Germinal center (tissue), 1 donor: ENCODE data around the gene DTD1.

Experiments used
- DNase-seq: peaks from one replicate; pipeline ENCODE4 v3.0.0; 2012; ENCODE audit warnings: mixed read lengths, low spot score

Gene DTD1

DNA sequence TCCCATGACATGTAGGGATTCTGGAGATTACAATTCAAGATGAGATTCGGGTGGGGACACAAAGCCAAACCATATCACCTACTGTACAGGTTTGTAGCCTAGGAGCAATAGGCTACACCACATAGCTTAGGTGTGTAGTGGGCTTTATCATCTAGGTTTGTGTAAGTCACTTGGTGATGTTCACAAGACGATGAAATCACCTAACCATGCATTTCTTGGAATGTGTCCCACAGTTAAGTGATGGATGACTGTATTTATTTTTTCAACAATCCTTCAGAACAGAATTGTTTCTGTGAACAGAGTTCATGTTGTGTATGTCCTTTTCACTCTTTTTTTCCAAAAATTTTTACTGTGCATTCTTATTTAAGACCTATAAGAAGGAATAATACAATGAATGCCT lies 76.1 kb downstream of the DTD1 start:
- no peak for DNase-seq

DNA sequence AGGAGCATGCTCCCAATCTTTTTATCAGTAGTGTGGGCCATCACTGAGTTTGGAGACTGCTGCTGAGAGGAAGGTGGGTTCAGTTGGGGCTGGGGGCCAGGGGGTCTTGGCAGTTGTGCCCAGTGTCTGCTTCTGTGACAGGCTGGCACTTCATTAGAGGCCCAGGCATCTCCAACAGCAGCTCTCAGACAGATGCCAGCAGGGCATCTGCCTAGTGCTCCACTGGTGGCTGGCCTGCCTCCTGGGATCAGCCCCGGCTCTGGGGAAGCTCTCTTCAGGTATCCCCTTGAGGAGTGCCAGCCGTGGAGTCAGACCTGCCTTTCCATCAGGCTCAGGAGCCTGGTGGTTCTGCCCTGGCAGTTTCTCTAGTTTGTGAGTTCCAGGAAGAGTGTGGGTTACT lies 77.3 kb downstream of the DTD1 start:
- no peak for DNase-seq

DNA sequence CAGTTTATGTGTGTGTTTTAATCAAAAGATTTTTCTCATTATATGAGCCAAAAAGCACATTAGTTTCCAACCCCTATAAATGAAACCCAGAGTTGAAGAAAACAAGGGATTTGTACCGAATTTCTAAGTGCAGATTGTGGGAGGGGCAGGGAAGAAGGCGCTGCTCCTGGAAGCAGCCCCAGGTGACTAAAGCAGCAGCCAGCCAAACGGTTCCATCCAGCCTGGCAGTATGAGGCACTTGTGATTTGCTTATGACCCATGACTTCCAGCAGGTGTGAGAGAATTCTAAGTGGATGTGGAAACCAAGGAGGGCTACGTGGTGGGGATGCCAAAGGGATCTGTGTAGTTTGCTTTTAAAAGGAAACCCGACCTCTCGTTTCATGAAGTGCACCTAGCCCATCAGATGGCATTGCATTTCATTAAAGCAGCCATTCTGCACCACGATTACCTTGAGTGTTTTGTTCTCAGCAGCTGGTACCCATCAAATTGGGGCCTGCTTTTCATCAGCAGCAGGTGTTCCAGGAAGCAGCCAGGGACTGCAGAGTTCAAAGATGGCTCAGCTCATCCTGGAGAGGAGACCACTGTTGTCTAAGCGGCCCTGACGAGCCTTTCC lies 79.1 kb downstream of the DTD1 start:
- DNase-seq = no peak

GRCh38 chr20:18669241-18670019 lies 81.6 kb downstream of the DTD1 start:
- no peak for DNase-seq

DNA sequence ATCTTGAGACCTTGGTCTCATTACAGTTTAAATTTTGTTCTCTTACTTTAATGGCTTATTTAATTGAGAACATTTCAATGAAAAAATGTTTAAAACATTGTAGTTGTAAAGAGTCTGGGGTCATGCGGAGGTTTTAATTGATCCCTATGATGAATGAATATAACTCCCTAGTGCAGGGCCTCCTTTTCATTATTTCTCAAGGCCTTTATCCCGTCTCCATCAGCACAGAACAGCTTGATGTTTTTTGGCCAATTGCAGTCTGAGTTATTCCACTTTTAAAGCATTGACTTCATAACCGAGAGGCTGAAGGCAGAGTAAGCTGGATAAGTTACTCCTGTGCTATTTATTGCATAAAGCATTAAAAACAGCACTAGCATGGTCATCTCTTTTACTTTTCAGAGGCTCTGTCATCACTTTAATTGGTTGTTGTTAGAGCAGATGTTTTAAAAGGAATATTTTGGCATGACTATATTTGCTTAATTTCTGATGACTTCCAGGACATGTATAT lies 83.4 kb downstream of the DTD1 start:
- DNase-seq = no peak

GRCh38 chr20:18672834-18673233 lies 85.0 kb downstream of the DTD1 start:
- no peak for DNase-seq

DNA sequence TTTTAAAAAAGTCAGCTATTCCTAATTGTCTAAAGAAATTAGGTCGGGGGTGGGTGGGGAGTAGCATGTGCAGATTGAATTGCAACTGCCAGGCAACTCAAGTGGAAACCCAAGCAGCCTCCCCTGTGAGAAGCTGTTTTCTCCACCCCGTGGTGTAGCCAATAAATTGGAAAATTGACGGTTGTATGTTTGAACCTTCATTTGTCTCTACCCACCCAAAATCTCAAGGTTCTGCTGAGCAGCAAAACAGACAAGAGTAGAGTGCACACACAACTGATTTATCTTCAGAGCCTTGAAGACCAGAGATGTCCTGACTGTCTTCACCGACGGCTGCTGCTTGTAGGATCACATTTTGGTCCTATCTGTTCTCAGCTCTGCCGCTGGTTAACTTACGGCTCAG lies 88.5 kb downstream of the DTD1 start:
- DNase-seq = no peak

GRCh38 chr20:18677126-18677525 lies 89.3 kb downstream of the DTD1 start:
- no peak for DNase-seq

DNA sequence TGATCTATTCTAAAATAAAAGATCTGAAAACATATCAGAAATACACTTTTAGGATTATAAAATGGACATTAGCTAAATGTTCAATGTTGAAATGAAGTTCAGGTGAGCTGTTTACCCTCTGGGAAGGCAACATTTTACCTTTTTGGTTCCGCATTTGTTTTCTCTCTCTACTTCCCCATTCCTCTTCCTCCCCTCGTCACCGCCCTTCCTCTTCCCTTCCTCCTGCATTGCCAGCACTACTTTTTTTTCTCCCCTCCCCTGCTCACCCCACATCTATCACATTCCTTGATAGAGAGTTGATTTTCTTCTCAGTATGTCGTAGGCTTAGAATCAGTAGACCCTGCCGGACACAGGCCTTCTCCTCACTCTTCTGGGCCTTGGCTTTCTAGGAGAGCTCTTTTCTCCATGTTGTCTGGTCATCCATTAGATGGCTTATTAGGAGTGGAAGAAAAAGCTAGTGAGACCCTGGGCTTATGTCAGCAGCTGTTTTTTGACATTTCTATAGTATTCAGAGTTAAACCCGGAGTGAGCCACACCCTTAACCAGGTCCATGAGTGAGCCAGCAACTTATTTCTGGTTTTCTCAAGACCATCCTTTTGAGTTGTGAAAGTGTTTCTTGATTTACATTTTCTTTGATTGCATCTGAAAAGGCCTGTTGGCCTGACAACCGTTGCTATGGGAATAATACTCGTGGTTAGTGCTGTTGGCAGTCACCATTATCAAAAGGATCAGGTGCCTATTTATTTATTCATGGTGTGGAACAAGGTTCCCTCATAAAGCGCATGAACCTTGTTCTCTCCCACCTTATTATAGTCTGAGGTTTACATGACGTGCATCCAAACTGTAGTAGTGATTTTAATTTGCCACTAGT lies 90.9 kb downstream of the DTD1 start:
- peak; percentile 19 for DNase-seq

DNA sequence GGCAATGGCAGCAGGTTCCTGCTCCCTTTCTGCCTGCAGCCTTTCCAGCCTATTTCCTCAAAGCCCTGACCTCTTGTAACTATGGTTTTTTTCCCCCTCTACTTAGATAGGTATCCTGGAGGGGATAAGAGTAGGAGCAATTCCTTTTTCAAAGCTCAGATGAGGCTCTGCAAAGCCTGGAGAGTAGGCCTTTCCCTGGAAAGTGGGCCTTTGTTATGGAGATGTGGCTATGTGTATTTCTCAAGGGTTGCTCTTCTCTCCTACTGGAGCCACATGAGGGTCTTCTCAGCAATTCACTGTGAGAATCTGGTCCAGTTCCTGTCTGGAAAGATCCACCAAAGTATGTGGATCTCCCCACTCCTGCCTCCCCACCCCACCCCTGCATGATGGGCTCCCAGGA lies 96.0 kb downstream of the DTD1 start:
- DNase-seq = no peak

DNA sequence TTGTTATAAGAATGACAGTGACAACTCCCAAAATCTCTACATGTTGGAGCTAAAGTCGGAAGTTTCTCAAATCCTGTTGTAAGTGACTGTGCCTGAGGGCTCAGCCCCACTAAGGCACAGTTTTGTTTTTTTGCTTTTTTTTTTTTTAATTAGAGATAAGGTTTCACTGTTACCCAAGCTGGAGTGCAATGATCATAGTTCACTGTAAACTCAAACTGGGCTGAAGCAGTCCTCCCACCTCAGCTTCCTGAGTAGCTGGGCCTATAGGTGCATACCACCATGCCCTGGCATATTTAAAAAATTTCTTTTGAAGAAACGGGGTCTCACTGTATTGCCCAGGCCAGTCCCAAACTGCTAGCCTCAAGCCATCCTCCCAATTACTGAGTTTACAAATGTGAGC lies 96.9 kb downstream of the DTD1 start:
- DNase-seq = no peak

- DNase-seq = no peak
Measured at GRCh38 chr20:18685406-18685805, 97.6 kb downstream of the DTD1 start.

DNA sequence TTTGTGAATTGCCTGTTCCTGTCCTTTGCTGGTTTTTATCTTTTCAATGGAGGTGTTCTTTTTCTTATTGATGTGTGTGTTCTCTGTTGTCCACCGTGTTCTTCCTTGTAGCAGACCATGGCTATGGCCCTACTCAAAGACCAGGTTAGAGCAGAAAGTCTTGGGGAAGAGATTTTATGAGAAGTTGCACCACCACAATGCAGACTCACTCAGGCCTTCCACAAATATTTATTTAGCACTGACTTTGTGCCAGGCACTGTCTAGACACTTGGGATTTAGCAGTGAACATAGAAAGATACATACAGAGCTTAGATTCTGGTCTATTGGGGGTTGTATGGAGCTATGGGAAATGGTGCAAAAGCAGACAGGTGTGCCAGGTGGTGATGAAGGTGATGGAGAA lies 98.8 kb downstream of the DTD1 start:
- DNase-seq = no peak

DNA sequence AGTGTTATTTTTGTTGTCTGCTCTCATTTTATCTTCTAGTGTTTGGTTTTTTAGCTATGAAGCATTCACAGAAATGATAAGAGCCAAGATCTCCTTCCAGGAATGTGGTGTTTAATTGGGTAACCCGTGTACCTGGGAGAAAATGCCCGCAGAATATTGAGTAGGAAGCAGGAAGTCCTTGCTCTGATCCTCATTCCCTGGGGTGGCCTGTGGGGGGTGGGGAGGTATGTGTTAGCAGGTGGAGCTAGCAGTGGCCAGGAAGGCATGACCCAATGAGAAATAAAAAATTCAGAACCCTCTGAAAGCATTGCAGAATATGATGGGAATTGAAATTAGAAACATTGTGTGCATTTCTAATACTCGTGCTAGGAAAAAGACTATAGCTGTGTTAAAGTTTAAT lies 100.8 kb downstream of the DTD1 start:
- no peak for DNase-seq

GRCh38 chr20:18689557-18689956 lies 101.7 kb downstream of the DTD1 start:
- no peak for DNase-seq

- no peak for DNase-seq
Measured at GRCh38 chr20:18692447-18692846, 104.6 kb downstream of the DTD1 start.

GRCh38 chr20:18694071-18694470 lies 106.2 kb downstream of the DTD1 start:
- no peak for DNase-seq

DNA sequence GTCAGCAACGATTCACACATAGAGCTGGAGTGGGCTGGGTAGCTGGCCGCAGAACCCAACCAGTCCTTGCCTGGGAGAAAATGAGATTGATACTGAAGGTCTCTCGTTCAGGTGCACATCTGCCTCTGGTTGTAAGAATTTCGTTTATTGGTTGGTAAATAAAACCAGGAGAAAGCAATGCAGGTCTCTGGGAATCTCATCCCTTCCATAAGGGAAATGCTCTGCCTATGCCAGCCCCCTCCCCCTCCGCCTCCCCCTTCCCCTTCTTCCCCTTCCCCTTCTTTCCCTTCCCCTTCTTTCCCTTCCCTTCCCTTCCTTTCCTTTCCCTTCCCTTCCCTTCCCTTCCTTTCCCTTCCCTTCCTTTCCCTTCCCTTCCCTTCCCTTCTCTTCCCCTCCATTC lies 107.3 kb downstream of the DTD1 start:
- DNase-seq = no peak

GRCh38 chr20:18698735-18699380 lies 111.0 kb downstream of the DTD1 start:
- DNase-seq = no peak

DNA sequence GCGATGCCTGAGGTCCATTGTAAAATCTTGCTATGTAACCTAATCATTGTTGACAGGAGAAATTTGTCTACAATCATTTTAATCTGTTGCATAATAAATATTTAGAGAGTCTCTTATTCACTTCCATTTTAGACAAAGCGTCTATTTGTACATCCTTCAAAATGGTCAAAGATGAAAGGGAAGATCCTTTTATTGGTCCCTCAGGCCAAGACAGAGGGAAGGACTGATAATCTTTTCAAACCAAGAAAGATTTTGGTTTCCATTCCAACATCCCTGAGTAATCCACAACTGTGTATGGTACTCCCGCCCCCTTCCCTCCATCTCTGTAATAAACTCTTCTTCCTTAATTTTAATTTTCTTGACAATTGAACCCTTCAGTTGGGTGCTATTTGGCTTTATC lies 114.1 kb downstream of the DTD1 start:
- DNase-seq = no peak

- DNase-seq = no peak
Measured at GRCh38 chr20:18702736-18703135, 114.9 kb downstream of the DTD1 start.

GRCh38 chr20:18705490-18705889 lies 117.6 kb downstream of the DTD1 start:
- no peak for DNase-seq
